HG02885 (cell line): ENCODE data around the gene MYO1C.
A peak's percentile ranks its signal among the peaks of the same experiment; 100 is the strongest.
"Not testable (repeated sequence)": the region's sequence is repeated elsewhere in the genome, so short reads cannot be mapped to it uniquely, and the experiment has no call there.

ENCODE experiments used
- ATAC-seq: cut with Tn5 transposase; IDR thresholded peaks from one replicate; pipeline ENCODE4 v1.9.1; 2021; ENCODE audit warnings: mild to moderate bottlenecking; ENCODE audit not compliant: unreplicated experiment, poor library complexity

MYO1C gene

DNA sequence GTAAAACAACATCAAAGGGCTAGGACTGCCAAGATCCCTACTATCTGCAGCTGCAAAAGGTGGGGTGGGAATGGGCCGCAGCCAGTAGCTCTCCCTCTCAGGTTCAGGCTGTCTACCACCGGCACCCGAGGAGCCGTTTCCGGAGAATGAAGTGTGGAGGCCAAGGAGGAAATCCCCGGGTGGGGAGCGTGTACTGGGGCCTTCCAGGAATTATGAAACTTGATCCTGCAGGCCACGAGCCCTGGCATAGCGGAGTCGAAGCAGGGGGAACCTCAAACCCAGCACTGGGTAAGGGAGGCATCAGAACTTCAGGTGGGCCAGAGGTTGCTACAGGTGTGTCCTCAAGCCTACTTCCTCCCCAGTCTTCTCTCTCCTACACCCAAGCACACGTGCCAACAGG is 18.8 kb upstream of the MYO1C start:
- ATAC-seq, result no peak

- ATAC-seq, result no peak
Measured at GRCh38 chr17:1509290-1509881, 16.9 kb upstream of the MYO1C start.

DNA sequence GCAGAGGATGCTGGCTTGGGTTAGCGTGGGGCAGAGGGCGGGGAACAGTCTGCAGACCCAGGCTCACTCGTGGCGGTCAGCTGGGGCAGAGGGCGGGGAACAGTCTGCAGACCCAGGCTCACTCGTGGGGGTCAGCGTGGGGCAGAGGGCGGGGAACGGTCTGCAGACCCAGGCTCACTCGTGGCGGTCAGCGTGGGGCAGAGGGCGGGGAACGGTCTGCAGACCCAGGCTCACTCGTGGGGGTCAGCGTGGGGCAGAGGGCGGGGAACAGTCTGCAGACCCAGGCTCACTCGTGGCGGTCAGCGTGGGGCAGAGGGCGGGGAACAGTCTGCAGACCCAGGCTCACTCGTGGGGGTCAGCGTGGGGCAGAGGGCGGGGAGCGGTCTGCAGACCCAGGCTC is 16.2 kb upstream of the MYO1C start:
- not testable (repeated sequence) for ATAC-seq

- ATAC-seq, result no peak
Measured at GRCh38 chr17:1506649-1507267, 14.3 kb upstream of the MYO1C start.

DNA sequence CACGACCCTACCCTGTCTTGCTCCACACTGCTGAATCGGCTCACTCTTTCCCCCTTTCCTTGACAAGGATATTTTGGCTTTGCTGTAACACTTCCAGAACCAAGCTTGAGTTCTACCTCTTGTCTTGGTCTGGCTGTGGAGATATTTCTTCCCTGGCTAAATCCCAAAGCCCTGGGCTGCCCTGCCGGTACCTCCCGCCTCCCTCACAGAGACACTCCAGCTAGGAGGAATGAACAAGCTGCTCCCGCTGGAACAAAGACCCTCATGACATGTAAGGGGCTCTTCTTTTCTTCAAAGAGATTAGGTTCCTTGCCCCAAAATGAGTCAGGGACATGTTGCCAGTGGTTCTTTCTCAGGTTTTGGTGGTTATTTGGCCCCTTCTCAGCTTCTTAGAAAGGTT is 13.1 kb upstream of the MYO1C start:
- ATAC-seq, result no peak

DNA sequence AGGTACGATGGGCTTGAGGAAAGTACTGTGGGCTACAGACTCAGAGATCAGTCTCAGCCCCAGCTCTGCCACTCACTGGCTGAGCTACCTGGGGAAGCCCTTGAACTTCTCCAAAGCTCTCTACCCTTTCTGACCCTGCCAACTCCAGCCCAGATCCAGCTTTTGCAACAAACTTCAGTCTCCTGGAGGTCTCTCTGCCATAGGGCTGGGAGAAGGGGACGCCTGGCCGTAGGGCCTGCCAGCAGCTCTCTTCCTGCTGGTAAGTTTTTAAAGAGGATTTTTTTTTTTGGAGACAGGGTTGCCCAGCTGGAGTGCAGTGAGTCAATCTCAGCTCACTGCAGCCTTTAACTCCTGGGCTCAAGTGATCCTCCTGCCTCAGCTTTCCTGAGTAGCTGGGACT is 12.4 kb upstream of the MYO1C start:
- no peak for ATAC-seq

DNA sequence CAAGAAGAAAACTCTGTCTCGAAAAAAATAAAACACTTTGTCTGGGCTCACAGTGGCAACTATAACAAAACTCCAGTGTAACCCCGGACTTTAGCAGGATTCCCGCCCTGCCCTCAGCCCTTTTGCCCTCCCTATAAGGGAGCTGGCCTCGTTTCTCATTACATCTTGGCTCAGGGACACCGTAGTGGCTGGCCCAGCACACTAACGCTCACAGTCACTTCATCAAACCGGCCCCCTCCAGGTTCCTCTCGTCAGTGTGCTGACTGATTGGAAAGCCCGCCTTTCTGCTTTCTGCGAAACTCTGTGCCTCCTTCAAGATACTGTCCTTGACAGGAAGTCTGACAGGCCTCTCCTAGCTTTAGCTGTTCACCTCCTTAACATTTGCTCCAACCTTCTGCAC is 11.2 kb upstream of the MYO1C start:
- ATAC-seq, result no peak

DNA sequence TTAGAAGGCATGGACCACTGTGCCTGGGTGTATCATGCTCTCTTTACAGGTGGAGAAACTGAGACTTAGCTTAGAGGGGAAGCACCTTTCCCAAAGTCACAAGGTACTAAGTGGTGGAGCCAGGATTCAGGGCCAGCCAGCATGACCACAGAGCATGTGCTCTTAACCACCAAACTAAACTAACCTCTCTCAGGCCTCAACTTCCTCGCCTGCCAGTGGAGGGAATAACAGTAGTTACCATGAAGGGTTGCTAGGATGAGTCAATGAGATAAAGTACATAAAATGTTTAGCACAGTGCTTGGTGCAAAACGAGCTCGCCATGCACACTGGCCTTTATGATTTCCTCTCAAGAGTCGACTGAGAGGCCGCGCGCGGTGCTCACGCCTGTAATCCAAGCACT is 6.4 kb upstream of the MYO1C start:
- ATAC-seq, result no peak

DNA sequence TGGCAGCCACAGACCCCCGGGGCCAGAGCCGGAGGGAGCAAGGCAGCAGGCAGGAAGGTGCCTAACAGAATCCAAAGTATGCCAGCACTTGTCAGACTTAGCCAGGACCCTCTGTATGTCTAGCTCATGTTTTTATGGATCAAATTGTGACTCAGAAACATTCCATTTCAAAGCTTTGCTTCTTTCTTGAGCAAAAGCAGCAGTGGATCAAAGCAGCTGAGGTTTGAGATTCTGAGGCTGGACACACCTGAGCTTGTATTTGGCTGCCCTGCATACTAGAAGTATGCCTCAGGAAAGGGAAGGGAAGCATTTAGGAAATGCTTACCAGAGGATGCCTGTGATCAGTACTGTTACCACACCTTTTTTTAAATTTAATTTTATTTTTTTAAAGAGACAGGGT is 5.7 kb upstream of the MYO1C start:
- no peak for ATAC-seq

GRCh38 chr17:1497831-1498230 is 5.3 kb upstream of the MYO1C start:
- ATAC-seq, result no peak

- no peak for ATAC-seq
Measured at GRCh38 chr17:1496869-1497268, 4.4 kb upstream of the MYO1C start.

- no peak for ATAC-seq
Measured at GRCh38 chr17:1495265-1495989, 2.9 kb upstream of the MYO1C start.

DNA sequence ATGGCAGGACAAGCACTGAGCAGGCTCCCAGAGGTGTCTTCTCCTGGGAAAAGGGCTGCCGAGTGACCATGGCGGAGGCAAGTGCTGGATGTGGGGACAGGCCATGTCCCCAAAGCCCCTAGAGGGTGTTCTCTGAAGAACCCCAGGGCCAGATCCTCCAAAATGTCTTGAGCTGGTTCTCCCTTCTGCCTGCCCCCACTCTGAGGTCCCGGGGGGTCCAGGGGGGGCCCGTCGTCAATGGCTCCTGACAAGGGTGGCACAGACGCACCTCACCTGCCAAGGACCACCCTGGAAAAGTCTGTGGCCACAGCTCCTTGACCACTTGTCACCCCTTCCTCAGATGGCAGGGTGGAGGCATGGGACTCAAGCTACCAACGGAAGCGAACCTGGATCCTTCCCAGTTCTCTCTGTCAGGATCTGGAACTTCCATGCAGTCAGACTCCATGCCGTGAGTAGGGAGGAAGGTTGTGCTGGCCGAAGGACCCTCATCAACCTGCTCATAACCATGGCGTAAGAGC is 2.3 kb upstream of the MYO1C start:
- no peak for ATAC-seq

DNA sequence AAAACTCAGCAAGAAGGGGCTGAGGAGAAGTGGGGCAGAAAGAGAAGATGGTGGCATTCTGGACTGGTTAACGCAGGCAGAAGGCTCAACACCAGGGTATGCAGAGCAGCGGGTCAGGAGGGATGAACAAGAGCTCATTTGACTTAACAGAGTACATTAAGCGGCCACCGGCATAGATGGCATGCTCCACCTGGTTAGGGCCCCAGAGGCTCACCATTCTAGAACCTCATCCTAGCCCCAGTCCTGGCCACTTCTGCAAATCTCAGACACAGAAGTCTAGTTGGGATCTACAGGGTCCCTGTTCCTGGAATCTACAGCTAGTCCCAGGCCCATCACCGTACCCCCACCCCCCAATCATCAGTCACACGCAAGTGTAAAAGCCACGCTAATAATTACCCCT is 1.7 kb upstream of the MYO1C start:
- ATAC-seq, result no peak

GRCh38 chr17:1493291-1493980 is 950 bp upstream of the MYO1C start:
- ATAC-seq, result no peak

GRCh38 chr17:1491443-1492248 is 840 bp downstream of the MYO1C start:
- peak; percentile 54 for ATAC-seq

GRCh38 chr17:1490643-1491442 is 1.6 kb downstream of the MYO1C start:
- ATAC-seq, result peak; percentile 56

DNA sequence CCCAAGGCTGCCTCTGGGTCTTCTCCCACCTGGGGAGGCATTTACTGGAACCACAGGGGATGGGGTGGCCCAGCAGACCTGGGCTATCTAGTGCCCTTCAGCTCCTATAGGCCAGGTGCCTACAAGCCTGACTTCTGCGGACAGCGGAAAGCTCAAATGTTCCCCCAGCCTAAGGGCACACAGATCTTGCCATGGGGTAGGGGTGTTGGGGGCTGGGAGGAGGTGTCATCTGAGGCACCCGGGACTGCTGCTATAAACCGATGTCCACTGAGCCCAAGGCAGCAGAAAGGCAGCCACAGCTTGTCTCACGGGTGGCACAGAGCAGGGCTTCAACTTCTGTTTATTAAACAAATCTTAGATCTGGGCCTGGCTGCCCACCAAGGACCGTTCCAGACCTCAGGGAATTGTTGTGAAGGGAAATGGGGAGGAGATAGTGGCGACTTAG is 3.6 kb downstream of the MYO1C start:
- no peak for ATAC-seq
